HPDE6-E6E7 (cell line): ENCODE results near the gene GBA3.

Experiments used
- DNase-seq: peaks from one replicate; pipeline ENCODE4 v3.0.0; 2011; ENCODE audit warnings: missing footprints; ENCODE audit errors: extremely low spot score

GBA3 gene

GRCh38 chr4:22780317-22780716 lies 87.6 kb downstream of the GBA3 start:
- no peak for DNase-seq

- DNase-seq, result no peak
Measured at GRCh38 chr4:22780797-22781196, 88.1 kb downstream of the GBA3 start.

- DNase-seq, result no peak
Measured at GRCh38 chr4:22787753-22788375, 95.1 kb downstream of the GBA3 start.

- no peak for DNase-seq
Measured at GRCh38 chr4:22790631-22791030, 97.9 kb downstream of the GBA3 start.

GRCh38 chr4:22794732-22795131 lies 102.0 kb downstream of the GBA3 start:
- DNase-seq, result no peak

- DNase-seq, result no peak
Measured at GRCh38 chr4:22801391-22801790, 108.7 kb downstream of the GBA3 start.

- no peak for DNase-seq
Measured at GRCh38 chr4:22802876-22803275, 110.1 kb downstream of the GBA3 start.

- no peak for DNase-seq
Measured at GRCh38 chr4:22803512-22803911, 110.8 kb downstream of the GBA3 start.

- no peak for DNase-seq
Measured at GRCh38 chr4:22814906-22815305, 122.2 kb downstream of the GBA3 start.

- DNase-seq, result no peak
Measured at GRCh38 chr4:22824091-22824490, 131.4 kb downstream of the GBA3 start.

GRCh38 chr4:22842360-22843018 lies 149.8 kb downstream of the GBA3 start:
- no peak for DNase-seq

- no peak for DNase-seq
Measured at GRCh38 chr4:22848332-22848731, 155.6 kb downstream of the GBA3 start.

GRCh38 chr4:22850055-22850454 lies 157.3 kb downstream of the GBA3 start:
- DNase-seq, result no peak

- DNase-seq, result no peak
Measured at GRCh38 chr4:22850630-22851029, 157.9 kb downstream of the GBA3 start.

- DNase-seq, result no peak
Measured at GRCh38 chr4:22857411-22857810, 164.7 kb downstream of the GBA3 start.

- no peak for DNase-seq
Measured at GRCh38 chr4:22859318-22859717, 166.6 kb downstream of the GBA3 start.
